ENCODE measurements around the gene PPP2R2C.

The PPP2R2C gene

DNA sequence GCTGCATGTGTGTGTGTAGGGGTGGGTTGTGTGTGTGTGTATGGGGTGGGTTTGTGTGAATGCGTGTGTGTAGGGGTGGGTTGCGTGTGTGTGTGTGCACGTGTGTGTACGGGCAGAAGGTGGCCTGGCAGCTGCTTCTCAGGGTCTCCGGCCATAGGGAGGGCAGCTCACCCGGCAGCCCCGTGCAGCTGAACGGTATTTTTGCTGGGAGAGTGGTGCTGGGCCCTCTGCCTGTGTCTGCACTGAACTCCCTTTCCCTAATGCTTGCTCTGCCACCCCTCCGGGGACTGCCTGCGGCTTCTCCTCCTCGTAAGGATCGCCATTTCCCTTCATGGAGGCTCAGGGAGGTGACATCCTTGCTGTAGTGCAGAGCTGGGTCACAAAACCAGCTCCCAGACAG lies 172.5 kb downstream of the PPP2R2C start:
- no peak for DNase-seq

DNA sequence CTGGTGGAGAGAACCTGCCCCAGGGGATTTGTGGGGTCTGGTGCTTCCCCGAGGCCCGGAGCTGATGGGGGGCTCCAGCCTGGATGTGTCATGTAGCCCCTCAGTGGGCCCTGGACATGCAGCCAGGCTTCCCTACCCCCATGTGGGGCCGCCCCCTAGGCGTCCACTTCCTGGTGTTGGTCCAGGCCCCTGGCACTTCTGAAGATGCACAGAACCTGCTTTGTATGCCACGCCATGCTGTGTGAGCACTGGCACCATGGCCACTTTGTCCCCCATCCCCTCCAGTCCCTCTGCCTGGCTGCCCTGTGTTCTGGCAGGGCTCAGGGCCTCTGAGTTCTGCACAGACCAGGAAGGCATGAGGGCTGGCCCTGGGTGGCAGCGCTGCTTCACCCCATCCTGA lies 173.6 kb downstream of the PPP2R2C start:
- DNase-seq = no peak

DNA sequence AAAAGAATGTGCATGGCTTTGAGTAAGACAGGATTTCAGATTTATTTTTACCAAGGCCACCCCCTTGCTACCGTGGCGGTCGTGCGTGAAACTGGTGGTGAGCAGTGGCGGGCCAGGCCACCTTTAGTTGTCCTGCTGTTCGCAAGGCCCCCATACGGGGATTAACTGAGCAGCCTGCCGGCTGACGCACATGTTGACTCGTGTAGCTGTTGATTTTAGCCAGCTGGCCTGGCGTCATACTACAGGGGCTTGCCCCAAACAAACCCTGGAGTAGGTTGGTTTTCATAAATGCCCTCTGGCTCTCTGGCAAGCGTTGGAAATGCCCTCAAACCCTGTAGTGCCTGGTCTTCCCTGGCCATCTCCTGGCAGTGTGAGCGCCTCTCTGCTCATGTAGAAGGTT lies 174.4 kb downstream of the PPP2R2C start:
- DNase-seq = no peak

DNA sequence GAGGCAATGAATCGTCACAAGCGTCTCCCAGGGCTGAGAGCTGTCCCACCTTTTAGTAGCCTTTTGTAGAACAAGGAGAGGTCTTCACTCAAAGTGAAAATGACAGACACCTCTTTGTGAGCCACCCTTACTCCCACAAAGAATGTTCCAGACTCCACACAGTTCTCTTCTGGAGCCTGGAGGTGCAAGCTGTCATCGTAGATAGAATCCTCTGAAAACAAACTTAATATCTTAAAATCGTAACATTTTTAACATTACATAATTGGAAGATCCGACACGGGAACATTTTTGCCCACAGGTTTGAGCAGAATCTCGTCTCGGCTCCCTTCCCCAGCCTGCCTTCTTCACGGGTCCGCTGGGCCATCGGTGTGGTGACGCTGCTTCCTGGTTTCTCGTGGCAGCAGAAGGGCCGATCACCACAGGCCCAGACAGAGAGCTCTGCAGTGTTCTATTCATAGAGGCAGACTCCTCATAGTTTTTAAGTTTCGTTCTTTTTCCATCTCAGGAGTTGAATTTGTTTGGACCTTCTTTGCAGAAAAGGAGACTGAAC lies 175.1 kb downstream of the PPP2R2C start:
- no peak for DNase-seq

DNA sequence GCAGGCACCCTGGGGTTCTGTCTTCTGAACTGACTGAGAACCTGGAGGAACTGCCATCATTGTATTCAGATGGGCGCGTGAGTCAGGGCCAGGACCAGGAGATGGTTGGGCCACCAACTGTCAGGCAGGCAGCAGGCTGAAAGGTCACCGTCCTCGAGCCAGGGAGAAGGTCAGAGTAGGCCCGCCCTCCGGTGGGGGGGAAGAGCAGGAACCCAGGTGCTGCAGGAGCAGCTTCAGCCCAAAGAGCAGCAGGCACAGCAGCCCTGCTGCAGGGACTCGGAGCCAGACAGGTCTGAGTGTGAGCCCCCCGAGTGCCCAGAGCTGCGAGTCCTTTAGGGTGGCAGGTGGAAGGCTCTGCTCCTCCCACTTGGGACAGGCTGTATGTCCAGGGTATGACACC lies 176.4 kb downstream of the PPP2R2C start:
- DNase-seq = no peak

DNA sequence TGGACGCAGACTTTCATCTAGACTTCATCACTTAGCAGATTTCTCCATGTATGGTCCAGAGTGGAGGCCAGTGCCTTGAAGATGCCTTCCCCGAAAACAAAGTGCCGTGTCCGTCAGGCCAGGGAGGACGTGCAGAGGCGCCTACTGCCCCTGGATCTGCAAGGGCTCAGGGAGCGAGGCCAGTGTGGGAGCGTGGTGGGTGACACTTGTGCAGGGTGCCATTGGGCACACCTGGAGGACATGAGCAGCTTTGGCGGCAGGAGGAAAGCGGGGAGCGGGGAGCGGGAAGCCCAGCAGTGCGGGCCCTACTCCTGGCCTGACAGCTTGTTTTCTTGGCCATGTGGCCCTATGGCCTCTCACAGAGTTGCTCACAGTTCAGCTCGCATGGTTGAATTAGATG lies 176.9 kb downstream of the PPP2R2C start:
- no peak for DNase-seq

DNA sequence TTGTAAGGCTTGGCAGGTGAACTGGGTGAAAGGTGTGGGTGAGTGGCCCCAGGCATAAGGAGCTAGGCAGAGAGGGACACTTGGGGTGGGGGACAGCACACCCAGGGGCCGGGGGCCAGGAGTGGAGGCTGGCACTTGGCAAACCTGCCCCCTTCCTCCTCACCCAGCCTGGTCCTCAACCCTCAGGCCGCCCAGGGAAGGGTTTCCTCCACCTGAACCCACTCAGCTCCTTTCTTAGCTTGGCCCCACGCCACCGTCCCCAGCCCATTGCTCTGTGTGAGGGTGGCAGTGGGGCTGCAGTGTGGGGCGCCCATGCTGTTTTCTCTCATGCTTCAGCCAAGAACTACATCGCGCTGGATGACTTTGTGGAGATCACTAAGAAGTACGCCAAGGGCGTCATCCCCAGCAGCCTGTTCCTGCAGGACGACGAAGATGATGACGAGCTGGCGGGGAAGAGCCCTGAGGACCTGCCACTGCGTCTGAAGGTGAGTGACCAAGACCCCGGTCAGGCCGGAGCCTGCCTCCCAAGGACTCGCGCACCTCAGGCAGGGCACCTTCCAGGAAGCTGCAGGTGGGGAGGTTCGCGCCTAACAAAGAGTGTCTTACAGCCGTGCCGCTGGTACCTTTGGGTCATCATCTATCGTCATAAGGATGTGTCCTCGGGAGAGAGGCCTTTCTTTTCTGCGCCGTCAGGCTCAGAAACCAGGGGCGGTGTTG lies 177.6 kb downstream of the PPP2R2C start:
- no peak for DNase-seq

DNA sequence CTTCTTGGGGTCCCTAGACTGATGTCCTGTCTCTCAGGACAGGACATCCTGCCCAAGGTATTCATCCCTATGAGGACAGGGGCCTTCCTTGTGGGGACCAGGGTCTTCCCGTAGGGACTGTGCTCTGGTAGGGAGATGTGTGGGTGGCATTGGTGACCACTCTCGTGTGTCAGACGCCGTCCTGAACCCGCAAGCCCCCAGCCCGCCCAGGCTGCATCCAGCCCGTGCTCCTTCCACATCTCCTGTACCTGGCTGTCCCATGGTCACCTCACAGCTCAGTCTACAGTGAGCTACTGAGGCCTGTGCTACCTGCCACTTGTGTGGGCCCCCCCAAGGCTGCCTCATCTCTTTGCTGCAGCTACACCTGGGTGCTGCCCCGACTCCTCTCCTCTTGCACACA lies 178.8 kb downstream of the PPP2R2C start:
- DNase-seq = no peak

DNA sequence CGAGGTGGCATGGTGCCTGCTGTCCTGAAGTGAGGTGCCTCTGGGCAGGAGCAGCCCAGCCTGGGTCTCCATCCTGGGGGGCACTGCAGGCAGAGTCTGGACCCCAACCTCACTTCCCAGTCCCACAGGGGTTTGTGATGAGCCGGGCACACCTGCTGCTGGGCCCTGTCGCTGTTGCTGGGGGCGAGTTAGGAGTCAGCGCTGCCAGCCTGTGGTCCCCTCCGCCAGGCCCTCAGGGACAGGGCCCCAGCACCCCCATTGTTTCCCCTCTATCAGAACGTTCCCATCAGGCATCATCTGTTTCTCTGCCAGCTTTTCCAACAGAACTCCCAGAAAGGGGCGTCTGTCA lies 179.3 kb downstream of the PPP2R2C start:
- no peak for DNase-seq

DNA sequence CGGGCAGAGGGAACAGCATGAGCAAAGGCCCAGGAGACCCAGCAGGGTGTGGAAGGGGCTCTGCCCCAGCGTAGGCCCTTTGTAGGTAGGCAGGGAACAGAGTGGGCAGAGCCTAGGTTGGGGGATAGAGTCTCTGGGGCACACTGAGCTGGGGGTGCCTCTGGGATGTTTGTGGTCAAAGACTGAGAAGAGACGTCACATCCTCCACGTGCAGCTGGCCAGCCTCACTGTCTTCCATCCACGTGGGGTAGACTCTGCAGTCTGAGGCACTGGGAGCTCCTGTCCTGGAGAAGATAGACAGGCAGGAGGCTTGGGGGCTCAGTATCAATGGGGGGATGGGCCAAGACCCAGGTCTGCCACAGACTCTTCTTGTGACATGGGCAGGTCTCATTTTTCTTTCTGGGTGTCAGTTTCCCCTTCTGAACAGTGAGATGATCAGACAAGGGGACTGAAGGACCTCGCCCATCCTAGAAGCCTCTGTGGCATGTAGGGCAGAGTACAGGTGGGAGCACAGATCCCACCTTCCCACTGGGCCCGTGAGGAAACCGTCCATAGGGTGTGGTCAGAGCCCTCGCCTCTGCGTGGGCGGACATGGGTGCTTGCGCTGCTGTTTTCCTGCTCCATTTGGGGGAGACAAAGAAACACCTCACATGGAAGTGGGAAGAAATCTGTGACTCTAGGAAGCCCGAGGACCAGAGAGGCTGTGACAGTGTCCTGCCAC lies 179.9 kb downstream of the PPP2R2C start:
- no peak for DNase-seq

DNA sequence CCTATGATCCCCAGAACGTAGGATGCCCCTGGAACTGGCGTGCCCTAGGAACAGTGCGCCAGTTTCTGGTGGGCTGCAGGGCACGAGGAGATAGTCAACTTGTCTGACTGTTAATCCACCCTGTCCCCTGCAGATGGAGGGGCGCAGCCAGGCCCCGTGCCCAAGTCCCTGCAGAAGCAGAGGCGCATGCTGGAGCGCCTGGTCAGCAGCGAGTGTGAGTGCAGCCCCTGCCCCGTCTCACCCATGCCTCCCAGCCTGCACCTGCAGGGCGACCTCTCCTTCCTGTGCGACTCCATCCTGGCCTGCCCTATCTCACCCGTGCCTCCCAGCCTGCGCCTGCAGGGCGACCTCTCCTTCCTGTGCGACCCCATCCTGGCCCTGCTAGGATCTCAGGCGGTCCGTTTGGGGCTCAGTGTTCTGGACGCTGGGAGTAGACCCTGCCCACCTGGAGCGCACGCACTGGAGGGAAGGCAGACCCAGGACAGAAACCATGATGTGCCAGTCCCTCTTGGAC lies 180.6 kb downstream of the PPP2R2C start:
- DNase-seq = no peak

DNA sequence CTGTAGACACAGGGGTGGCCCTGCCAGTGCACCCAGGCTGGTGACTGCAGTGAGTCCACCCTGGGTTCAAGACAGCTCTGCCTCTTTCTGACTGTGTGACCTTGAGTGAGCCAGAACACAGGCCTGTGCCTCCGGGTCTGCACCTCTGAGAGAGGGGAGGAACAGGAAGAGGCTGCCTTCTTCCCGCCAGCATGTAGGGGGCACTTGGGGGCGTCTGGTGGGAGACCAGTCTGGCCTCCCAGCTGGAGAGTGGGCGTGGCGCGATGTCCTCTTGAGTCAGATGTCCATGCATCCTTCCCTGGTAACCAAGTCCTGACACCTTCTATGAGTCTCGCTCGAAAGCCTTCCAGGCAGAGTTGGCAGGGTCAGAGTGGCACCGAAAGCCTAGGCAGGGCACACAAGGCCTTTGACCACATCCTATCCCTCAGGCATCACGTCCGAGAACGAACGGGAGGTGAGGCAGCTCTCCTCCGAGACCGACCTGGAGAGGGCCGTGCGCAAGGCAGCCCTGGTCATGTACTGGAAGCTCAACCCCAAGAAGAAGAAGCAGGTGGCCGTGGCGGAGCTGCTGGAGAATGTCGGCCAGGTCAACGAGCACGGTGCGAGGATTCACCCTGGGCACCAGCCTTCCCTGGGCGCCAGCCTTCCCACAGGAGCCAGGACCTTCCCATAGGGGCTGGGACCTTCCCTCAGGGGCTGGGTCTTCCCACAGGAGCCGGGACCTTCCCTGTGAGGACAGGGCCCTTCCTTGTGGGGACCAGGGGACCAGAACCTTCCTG lies 181.5 kb downstream of the PPP2R2C start:
- no peak for DNase-seq

DNA sequence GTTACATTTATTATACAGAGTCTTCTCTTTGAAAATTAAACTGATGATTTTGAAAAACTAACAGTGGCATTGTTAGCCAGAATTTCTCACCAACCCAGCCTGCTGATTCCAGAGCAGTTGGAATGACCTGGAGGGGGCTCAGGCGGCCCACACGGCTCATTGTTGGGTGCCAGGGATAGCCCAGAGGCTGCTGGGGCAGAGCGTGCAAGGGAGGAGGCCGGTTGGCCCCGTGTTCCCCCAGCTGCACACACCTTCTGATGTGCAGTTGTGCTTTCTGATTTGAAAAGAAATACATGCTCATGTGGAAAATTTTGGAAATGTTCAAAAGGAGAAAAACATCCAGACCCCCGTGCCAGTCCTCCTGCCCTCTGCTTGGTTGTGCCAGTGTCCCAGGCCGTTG lies 182.2 kb downstream of the PPP2R2C start:
- DNase-seq = no peak

DNA sequence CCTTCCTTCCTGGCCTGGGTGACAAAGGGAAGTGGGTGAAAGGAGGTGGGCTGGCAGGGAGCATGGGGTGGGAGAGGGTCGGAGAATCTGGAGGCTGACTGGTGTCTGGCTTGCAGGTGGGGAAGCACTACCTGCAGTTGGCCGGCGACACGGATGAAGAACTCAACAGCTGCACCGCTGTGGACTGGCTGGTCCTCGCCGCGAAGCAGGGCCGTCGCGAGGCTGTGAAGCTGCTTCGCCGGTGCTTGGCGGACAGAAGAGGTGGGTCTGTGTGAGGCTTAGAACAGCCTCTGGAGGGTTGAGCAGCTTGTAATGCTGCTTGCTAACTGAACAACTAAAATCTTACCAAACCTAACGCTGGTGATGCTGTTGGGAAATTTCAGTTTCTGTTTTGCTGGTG lies 183.5 kb downstream of the PPP2R2C start:
- DNase-seq = no peak

DNA sequence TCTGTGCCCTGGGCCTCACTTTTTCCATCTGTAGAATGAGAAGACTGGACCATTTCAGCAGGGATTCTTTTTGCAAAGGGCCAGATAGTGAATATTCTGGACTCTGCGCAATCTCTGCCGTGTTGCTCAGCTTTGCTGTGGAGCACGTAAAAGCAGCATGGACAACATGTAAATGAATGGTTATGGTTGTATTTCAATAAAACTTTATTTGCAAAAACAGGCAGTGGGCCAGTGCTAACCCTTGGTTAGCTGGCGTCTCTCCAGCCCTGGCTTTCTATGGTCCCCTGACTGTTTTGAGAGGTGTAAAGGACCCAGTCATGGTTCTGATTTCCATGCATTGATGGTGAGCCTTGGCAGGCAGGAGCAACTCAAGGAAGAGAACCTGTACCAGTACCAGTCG lies 184.1 kb downstream of the PPP2R2C start:
- DNase-seq = no peak

DNA sequence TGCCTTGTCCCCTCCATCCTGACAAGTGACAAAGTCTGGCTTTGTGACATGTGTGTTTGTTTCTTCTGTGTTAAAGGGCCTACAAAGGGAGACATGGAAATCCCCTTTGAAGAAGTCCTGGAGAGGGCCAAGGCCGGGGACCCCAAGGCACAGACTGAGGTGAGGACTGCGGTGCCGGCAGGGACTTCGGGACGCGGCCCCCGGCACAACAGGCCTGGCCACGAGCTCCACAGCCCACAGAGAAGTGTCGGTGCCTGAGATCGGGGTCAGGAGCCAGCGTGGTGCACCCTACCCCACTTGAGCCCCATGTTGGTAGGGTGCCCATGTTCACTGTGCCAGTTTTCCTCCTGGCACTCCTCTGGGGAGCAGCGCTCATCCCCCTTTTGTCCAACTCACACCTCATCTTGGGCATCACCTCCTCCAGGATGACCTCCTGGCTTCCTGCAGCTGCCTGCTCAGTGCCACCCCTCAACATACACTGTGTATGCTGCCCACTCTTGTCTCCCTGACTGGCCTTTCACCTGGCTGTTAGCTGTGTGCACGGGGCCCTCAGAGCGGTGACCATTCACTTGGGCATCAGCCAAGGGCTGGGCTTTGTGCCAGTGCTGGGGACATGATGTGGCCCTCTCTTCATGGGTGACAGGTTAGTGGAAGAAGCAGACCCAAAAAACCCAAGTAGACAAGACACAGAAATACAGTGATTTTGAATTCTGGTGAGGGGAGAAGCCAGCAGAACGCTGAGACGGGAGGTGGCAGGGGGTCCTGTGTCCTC lies 185.2 kb downstream of the PPP2R2C start:
- no peak for DNase-seq

DNA sequence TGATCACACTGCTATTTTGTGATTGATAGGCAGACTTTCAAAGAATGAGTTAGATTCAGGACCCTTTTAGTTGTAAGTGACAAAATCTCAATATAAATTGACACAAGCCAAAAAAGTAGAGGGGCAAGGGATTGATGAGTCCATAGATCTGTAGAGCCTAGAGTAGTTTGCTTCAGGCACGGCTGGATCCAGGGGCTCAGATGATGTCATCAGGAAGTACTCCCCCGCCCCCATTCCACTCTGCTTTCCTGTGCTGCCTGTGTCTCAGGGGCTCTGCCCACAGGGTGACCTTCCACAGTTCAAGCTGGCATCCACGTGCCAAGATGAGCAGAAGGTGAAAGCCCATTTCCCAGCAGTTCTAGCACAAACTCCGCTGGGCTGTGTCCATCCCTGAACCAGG lies 189.1 kb downstream of the PPP2R2C start:
- no peak for DNase-seq

DNA sequence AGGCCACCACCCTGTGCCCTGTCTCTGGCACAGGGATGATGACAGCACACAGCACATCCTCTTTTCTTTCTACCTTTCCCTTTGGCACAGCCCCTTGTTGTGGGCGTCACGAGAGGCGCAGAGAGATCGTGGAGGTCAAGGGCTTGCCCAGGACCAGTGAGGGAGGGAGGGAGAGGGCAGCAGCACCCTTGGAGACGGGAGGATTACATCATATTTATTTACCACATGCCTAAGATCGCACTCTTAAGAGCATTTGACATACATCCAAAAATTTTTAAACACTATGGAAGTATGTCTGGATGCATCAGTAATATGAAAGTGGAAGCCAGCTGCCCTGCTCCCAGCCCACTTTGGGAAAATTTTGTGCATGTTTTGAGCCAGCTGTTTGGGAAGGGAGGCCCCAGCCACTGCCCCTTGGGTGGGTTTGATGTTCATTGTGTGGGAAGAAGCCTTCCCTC lies 190.1 kb downstream of the PPP2R2C start:
- DNase-seq = no peak

DNA sequence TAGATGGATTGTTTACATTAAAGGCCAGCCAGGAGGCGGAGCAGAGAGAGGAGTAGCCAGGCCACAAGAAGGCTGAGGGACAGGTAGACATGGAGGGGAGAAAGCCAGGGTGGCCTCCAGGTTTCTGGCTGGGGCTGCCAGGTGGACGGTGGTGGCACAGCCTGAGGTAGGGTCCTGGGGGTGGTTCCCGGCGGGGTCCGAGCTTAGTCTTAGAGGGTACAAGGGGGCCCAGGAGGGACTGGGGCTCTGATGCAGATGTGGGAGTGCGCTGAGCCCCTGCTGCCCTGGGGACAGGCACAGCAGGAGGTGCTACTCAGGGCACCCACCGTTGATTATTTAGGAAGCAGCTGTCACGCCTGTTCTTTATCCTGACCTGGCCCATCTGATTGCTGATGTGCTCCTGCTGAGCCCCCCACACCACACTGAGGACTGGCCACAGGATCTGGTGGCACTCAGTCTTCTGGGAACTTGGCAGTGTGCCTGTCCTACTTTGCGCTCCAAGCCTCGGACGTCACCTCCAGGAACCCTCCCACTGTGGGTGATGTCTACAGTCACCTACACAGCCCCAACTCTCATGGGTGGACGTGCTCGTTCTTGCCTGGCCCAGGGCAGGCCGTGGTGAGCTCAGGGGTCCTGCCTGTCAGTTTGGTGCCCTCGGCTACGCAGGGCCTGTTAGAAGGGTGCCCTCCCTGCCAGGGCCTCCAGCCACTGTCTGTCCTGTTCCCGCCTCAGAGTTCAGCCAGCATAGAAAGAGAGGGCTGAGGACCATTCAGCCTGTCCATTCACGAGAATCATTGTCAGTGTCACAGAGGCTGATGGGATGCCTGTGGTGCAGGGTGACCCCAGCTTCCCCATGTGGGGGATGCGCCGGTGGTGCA lies 190.7 kb downstream of the PPP2R2C start:
- no peak for DNase-seq

DNA sequence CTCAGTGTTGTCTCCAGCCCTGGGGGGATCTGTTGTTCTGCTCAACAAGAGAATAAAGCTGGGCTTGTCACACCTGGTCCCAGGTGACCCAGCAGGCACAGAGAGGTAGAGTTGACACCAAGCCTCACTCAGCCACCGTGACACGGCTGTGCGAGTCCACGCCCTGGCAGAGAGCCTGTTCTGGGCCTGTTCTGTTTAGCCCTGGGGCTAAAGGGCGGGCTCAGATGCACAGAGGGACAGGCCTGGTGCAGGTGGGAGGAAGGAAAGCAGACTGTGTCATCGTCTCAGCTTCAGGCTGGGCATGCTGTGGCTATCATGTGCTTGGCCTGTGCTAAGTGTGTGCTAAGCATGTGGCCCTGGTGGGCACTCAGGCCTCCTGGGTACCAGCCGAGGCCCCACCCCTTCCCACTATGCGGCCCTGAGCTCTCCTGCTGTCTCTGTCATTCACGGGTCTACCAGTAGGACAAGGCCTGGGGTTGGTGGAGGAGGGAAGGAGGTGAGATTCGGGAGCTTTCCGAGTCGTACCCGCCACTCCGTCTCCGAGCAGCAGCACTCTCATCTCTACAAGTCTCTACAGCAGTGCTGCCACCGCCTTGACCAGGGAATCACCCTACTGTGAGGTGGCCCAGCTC lies 191.9 kb downstream of the PPP2R2C start:
- DNase-seq = no peak
